Stimulated activated CD8-positive, alpha-beta memory T cell treated with anti-CD3 and anti-CD28 coated beads, Interleukin-4, amount 100 ng/mL, for 4 hours (primary cell): ENCODE results near the gene POLR1C.
"Not testable (repeated sequence)": the region's sequence is repeated elsewhere in the genome, so short reads cannot be mapped to it uniquely, and the experiment has no call there.

Experiments used
- DNase-seq, 2 donors: peaks; one replicate each; pipeline ENCODE4 v3.0.0-alpha.2; 2020; ENCODE audit warnings: low read depth in 2 of 2, low spot score in 1 of 2

The POLR1C gene

DNA sequence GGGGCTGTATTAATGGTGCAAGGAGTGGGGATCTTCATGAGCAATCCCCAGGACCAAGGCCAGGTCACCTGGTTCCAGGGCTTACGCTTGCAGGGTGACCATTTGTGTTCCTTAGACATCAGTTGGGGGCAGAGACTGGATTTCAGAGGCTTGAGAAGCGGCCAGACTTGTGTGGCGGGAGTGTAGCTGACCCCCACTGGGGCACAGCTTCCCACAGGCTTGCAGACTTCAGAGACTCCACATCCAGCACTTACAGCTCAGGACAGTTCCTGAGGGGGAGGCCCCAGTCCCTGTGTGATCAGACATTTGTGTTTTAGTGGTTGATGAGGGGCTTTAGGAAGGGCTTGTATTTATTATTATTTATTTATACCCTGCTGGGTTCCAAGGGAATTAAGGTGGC lies 24.2 kb upstream of the POLR1C start:
- DNase-seq, result no peak

DNA sequence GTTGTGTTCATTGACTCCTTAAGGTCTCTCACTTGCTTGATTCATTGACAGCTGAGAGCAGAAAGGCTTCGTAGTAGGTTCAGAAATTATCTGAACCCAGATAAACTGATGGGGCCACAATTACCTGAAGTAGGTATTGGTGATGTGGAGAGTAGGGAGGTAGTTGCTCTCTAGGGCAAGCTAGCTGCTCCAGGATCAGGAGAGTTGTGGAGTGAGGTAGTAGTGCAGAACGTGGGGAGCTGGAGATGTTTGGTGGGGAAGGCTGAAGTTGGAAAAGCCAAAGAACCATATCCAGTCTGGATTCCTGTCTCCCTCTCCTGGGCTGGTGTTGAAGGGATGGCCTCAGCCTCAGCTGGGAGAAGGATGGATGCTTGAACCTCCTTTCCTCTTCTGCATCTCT lies 23.7 kb upstream of the POLR1C start:
- DNase-seq, result no peak

DNA sequence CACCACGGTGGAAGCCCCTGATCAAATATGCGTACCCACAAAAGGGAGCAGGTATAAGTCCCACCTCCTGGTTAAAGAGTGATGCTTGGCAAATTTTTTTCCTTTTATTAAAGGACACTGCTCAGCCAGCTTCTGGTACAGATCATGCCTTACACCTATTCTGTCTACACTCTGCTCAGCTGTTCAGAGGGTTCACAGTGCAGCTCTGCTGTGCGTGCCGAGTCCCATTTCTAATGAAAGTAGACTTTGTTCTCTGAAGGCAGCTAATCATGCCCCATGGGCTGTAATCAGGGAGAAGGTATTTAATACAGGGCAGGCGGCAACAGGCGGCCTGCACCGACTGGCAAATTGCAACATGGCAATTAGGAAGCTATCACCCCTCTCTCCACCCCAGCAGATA lies 23.1 kb upstream of the POLR1C start:
- DNase-seq, result no peak

DNA sequence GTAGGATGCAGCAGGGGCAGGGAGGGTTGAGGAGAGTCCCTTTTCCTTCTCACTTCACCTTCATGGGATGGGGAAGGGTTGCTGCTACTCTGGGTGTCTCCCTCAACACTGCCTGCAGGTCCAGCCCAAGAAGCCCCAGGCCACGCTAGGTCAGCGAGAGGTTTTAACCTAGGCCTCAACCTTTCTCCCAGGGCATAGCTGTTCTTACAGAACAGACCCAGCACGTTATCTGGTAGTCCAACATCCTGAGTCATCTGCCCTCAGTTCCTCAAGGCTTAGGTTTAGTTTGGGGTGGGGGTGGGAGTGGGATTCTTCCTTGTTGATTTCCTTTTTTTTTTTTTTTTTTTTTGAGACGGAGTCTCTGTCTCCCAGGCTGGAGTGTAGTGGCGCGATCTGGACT lies 22.6 kb upstream of the POLR1C start:
- no peak for DNase-seq

DNA sequence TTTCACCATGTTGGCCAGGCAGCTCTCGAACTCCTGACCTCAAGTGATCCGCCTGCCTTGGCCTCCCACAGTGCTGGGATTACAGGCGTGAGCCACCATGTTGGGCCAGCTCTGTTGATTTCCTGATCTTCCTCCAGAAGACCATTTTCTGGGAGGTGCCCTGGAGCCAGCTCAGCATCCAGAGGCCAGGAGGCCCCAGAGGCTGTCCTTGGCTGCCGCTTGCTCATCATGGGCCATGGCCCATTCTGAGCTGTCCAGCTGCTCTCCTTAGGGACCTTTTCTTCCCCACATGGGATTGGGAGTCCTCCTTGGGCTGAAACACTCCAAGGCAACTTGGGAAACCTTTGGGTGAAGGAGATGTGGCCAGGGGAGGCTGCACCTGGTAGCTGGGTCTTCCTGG lies 22.1 kb upstream of the POLR1C start:
- DNase-seq, result no peak

DNA sequence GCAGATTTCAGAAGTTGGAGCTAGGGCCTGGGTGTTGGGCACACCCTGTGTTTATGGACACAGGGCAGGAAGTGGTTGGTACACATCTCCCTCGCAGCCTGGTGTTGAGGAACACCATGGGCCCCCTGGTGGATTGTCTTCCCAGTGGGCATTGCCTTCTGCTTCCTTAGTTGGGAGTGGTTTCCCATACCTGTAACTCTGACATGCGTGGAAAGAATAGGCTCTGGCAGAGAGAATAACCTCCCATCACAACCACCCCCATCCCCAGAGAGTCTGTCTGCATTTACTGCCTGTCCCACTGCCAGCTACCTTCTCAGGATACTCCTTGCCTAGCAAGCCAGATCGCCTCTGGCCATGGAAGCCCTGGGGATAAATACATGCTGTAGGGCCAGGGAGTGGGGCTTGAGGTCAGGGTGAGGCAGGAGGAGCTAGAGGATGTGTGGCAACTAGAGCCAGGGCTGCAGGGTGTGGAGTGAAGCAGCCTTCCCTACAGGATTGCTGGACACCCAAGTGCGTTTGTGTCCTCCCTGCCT lies 21.4 kb upstream of the POLR1C start:
- no peak for DNase-seq

DNA sequence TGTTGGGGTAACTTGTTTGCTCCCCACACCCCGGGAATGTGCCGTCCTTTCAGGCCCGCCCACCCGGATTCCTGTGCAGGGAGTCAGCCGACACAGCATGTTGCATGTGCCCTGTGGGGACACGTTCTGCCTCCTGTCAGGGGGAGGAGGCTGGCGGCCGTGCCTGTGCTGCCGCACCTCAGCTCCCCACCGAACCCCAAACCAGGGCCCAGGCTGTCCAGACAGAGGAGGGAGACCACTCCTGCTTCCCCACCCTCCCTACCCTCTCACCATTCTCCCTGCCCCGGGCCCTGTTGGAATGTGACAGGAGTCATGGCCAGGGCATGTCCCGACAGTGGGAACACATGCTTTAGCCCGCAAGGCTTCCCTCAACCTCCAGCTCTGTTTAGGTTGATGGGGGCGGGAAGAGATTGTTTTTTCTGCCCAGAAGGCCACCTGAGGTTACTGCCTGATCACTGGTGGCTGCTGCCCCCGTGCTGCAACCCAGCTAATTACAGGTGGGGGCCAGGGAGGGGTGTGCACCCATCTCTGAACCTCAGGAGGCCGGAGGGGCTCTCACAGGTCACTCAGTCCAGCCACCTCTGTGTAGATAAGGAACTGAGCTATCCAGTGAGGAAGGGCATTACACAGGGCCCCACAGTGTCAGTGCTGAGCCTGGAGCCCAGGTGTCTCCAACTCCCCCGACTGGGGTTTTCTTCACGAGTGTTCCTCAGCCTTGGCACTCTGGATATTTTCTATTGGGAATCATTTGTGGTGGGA lies 20.3 kb upstream of the POLR1C start:
- no peak for DNase-seq

DNA sequence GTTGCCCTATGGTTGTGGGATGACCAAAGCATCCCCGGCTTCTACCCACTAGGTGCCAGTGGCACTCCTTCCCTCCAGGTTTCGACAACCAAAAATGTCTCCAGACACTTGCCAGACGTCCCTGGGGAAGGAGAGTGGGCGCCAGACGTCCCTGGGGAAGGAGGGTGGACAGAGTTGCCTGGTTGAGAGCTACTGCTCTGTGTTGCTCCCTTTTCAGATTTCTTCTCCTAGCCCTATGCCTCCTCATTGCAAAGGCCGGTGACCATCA lies 19.8 kb upstream of the POLR1C start:
- no peak for DNase-seq

DNA sequence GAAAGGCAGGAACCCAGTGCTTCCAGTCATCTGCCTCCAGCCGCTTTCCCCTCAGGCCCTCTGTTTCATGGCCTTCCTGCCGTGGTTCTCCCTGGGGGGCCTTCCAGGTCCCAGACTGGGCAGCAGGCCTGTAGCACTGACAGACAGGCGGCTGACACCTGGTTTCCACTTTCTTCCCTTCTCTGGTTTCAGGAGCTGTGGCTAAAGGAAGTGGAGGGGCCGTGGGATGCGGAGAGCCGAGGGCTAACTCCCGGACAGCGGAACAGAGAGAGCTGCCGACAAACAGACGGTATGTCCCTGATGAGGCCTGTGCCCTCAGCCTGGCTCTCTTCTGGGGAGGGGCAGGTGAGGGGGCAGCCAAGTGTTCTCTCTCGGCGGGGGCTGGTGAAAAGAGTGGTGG lies 19.2 kb upstream of the POLR1C start:
- DNase-seq, result no peak

DNA sequence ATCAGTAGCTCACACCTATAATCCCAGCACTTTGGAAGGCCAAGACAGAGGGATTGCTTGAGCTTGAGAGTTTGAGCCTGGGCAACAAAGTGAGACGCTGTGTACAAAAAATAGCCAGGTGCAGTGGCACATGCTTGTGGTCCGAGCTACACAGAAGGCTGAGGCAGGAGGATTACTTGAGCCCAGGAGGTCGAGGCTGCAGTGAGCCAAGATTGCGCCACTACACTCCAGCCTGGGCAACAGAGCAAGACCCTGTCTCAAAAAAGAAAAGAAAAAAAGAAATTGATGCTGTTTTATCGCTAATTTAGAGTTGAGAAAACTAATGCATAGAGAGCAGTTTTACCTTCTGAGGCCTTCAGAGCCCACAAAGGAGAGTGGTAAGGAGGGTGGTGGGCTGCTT lies 18.6 kb upstream of the POLR1C start:
- DNase-seq, result not testable (repeated sequence)

DNA sequence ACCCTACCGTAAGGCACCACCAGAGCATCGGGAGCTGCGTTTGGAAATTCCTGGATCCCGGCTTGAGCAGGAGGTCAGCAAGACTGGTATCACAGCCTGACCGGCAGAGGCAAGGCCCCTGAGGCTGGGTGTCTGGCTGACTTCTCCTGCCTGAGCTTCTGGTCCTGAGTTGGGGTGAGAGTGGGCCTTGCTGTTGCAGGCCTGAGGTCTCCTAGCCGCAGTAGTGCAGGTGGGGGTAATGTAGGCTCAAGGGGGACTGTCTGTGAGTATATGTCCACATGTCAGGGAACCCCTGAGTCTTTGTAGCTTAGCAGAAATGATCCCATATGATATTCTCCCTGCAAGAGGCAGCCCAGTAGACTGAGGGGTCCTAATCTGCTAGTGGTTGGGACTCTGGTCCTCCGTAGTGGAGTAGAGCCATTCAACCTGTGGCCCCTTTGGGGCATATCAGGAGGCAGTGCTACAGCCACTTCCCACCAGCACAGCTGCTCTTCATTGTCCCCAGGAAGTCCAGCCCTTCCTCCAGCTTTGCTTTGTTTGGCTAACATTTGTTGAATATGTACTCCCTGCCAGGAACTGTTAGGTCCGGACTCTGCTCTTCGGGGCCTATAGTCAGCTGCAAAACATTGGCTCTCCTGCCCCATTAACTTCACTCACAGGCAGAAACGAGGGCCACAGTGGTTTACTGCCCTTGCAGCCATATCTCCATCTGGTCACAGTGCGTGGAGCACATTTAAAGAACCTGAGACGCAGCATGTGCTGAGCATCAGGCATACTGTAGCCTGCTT lies 17.7 kb upstream of the POLR1C start:
- DNase-seq, result no peak

DNA sequence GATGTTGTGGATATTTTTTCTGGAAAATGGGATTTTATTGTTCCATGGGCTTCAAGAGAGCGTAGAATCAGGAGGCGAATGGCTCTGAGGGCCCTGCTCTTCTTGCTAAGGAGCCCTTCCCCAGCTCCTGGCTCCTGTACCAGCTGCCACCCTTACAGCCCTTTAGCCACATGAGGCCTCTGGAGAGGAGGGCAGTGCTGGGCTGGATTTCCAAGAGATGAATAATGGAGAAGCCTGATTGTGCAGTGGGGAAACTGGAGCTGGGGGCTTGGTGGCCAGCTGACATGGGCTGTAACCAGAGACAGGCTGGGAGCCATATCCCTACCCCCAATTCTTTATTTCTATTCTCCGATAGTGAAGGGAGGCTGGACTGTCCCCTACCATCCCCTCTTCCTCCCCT lies 16.0 kb upstream of the POLR1C start:
- no peak for DNase-seq

DNA sequence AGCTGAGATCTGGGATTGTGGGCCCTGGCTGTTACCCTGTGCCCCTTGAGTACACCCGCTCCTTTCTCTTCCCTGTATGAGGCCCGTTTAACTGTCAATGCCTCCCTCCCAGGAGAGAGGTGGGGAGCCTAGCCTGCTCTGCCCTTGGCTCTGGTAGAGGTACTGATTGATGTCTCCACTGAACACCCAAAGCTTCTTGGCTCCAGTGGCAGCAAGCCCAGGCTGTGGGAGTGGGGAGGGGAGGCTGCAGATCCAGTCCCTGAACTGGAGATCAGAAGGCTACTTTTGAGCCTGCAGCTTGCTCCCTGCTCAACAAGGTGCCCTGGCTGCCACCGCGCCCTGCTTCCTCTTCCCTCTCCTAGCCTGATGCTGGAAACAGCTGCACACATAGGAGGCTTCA lies 14.2 kb upstream of the POLR1C start:
- no peak for DNase-seq

DNA sequence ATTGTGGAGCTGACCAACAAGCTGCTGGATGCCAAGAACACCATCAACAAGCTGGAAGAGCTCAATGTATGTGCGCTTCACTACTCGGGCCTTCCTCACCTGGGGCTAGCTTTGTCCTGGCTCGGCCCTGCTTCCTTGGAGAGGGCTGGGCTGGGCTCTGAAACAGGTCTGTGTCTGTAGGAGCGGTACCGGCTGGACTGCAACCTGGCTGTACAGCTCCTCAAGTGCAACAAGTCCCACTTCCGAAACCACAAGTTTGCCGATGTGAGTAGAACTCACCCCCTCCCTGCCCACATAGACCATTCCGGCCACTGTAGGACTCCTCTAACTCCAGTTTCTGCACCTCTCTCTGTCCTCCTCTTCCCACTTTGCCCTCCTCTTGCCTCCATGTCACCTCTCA lies 13.4 kb upstream of the POLR1C start:
- DNase-seq, result no peak

DNA sequence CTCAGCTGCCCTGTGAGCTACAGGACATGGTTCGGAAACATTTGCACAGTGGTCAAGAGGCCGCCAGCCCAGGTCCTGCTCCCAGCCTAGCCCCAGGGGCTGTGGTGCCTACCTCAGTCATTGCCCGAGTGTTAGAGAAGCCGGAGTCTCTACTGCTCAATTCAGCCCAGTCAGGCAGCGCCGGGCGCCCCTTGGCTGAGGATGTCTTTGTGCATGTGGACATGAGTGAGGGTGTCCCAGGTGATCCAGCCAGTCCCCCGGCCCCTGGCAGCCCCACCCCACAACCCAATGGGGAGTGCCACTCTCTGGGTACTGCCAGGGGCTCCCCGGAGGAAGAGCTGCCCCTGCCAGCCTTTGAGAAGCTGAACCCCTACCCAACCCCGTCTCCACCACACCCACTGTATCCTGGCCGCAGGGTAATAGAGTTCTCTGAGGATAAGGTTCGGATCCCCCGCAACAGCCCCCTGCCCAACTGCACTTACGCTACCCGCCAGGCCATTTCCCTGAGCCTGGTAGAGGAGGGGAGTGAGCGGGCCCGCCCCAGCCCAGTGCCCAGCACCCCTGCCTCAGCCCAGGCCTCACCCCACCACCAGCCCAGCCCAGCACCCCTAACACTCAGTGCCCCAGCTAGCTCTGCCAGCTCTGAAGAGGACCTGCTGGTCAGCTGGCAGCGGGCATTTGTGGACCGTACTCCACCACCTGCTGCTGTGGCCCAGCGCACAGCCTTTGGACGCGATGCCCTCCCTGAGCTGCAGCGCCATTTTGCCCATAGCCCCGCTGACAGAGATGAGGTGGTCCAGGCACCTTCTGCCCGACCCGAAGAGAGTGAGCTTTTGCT lies 11.9 kb upstream of the POLR1C start:
- DNase-seq, result no peak

DNA sequence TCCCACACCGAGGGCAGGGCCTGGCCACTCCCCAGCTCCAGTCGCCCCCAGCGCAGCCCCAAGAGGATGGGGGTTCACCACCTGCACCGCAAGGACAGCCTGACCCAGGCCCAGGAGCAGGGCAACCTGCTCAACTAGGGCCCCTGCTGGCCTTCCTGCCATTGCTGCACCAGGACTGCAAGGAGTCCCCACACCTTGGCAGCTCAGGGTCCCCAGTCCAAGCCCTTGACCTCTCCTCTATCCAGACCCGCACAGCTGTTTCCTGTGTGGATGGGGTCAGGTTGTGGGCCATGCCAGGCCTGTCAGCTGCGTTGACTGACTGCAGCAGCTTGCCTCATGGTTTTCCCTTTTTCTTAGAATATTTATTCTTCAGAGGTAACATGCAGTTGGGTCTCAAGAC lies 11.2 kb upstream of the POLR1C start:
- no peak for DNase-seq

DNA sequence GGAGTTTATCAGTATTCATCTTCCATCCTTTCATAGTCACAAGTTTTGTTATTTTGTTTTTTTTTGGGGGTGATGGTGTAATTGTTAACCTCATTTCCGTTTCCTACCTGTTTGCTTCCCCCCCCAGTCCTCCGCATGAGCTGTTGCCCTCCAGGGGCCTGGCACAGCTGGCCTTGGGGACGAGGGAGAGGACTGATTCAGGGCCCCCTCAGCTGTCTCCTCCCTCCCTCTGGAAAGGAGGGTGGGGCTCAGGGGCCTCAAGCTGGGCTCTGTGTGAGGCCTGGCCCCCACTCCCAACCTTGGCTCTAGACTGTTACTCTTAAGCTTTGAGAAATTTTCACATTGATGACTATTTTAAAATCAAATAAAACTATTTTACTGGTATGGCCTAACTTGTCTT lies 10.7 kb upstream of the POLR1C start:
- no peak for DNase-seq

DNA sequence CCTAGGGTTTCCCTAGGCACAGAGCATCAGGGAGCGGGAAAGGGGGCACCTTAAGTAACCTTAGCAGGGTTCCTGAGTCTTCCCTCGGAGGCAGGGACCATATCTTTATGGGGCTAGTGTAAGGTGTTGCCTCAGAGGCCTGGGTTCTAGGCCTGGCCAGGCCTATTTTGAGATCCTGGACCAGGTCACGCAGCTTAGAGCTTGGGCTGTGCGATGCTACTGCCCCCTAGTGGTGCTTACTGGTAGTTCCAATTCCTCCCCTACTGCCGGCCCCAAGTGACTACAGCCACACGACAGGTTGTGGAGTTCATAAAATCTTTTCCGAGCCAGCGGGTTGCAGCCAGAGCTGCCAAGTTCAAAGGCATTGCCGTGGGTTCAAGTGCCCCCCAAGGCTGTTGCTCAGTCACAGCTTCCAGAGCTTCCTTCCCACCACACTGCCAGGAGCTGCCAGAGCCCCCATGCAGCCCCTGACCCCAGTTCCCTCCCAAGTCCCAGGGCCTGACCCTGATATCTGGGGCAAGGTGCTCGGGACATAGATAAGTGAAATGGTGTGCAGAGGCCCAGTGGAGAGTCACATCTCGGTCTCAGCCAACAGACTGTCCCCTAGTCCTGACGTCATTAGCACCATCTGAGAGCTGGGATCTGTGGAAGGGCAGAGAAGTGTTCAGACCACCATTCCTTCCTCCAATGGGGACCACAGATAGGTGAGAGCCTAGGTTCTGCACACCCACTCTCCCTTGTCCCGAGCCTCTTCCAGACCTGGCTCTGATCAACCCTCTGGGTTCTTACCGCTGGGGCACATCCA lies 10.0 kb upstream of the POLR1C start:
- peak; percentile 52 to 68 for DNase-seq

DNA sequence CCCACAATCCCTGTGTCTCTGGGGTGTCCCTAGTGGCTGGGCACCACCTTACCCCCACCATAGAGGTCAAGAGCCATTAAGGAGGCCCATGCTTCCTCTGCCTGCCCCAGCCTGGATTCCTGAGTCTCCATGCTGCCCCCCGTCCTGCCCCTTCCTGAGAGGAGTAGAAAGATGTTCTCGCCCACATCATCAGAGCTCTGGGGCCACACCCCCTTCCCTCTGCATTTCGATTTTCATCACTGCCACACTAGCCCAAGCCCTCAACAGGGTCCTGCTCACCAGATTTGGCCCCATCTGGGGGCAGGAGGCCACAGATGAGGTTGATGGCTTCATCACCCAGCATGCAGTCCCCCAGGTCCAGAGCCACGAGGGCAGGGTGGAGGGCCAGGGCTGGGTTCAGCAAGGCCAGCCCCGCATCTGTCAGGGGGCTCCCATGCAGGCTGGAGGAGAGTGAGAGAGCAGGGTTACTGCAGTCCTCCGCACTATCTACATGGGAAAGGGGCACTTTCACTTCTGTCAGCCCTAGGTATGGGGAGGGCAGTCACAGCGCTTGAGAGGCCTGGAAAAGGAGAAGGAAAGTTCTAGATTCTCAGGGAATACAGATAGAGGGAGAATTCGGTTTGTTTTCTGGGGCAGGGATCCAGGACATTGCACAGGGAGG lies 8.3 kb upstream of the POLR1C start:
- no peak for DNase-seq

DNA sequence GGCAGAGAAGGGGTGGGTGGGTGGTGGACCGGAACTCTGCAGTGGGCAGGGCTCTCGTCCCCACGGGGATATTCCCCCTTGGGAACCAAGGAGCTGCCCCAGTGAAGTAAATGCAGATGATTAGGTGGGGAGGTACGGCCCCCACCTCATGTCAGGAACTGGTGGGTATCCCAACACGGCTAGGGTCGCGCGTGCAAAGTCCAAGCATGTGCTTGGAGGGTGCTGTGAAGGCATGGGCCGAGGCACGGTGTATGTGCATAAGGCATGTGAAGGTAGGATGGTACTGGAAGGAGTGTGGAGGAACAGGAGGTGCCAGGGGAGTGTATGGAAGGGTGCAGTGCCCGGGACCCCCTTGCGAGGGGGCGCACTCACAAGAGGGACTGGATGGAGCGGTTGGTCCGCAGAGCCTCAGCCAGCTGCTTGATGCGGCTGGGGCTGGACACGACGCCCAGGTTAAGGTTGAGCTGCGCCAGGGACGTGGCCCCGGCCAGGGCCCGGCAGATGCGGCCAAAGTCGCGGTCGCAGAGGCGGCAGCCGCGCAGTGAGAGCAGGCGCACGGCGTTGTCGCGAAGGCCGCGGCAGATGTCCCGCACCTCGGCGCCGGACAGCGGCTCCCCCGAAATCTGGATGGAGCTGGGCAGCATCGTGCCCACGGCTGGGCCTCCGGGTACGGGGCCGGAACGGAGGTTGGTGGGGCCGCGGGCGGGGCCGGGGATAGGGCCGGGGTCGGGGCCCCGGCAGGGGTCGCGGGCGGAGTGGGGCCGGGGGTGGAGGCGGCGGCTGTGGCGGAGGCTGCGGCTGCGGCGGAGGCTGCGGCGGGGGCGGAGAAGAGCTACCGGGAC lies 7.5 kb upstream of the POLR1C start:
- DNase-seq, result no peak
